ENCODE measurements around the gene ARHGAP18. TPM values are rescaled to one million over a fixed set of nuclear protein-coding genes. Genes with fewer than 3 reads are reported as not detected.
A peak's percentile ranks its signal among the peaks of the same experiment; 100 is the strongest.

ARHGAP18 gene, protein sequence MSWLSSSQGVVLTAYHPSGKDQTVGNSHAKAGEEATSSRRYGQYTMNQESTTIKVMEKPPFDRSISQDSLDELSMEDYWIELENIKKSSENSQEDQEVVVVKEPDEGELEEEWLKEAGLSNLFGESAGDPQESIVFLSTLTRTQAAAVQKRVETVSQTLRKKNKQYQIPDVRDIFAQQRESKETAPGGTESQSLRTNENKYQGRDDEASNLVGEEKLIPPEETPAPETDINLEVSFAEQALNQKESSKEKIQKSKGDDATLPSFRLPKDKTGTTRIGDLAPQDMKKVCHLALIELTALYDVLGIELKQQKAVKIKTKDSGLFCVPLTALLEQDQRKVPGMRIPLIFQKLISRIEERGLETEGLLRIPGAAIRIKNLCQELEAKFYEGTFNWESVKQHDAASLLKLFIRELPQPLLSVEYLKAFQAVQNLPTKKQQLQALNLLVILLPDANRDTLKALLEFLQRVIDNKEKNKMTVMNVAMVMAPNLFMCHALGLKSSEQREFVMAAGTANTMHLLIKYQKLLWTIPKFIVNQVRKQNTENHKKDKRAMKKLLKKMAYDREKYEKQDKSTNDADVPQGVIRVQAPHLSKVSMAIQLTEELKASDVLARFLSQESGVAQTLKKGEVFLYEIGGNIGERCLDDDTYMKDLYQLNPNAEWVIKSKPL
- 60.8 TPM for total RNA-seq
- long read RNA-seq, full-length matches to known transcripts: 145 of 187 reads
- long read RNA-seq, partial matches to known transcripts: 17 of 187 reads
- long read RNA-seq, other reads (novel, unspliced or antisense): 25 of 187 reads

- H3K4me1 ChIP-seq: peaks cover 11% of the 10 kb centered on the region
- peak; percentile 99 for ATAC-seq
- H3K36me3 ChIP-seq: no peaks in the 10 kb centered on the region
- peak; percentile 96 for DNase-seq
- H3K27ac ChIP-seq: peak within 1 kb of the TSS; percentile 83
- TF ChIP-seq, protein P1, sequence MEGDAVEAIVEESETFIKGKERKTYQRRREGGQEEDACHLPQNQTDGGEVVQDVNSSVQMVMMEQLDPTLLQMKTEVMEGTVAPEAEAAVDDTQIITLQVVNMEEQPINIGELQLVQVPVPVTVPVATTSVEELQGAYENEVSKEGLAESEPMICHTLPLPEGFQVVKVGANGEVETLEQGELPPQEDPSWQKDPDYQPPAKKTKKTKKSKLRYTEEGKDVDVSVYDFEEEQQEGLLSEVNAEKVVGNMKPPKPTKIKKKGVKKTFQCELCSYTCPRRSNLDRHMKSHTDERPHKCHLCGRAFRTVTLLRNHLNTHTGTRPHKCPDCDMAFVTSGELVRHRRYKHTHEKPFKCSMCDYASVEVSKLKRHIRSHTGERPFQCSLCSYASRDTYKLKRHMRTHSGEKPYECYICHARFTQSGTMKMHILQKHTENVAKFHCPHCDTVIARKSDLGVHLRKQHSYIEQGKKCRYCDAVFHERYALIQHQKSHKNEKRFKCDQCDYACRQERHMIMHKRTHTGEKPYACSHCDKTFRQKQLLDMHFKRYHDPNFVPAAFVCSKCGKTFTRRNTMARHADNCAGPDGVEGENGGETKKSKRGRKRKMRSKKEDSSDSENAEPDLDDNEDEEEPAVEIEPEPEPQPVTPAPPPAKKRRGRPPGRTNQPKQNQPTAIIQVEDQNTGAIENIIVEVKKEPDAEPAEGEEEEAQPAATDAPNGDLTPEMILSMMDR (IDR thresholded peaks at IDR 0.05): no peak
- no peaks in the 10 kb centered on the region for H3K27me3 ChIP-seq
- intact Hi-C loops (cut with DNase I): no loop called here
- H3K4me3 ChIP-seq: peak within 1 kb of the TSS; percentile 72
- H3K9me3 ChIP-seq: no peaks in the 10 kb centered on the region
These were observed at the start of gene ARHGAP18 for GRCh38 chr6:129709769-129710449. Gene ARHGAP18 (minus strand): TSS chr6:129710177. CDS start chr6:129710136, 41 bp downstream.

DNA sequence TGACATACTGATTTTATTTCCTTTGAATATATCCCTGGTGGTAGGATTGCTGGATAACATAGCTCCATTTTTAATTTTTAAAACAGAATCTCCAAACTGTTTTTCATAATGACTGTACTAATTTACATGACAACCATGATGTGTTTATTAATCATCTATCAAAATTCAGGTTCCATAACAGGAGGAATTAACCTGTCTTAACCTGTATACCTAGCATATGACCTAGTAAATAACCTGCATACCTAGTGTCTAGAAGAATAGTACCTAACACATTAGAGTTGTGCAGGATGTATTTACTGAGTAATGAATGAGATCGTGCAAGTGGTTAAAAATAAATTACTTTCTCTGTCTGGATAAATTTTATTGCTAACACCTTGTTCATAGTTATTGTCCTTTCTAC is 45.8 kb upstream of the ARHGAP18 start:
- intact Hi-C loops (cut with DNase I): no loop called here
- Histone ChIP-seq H3K4me3 (no peak overlapping the region), H3K27me3 (no peaks in the 10 kb centered on the region), H3K4me1 (no peaks in the 10 kb centered on the region), H3K27ac (no peak overlapping the region), H3K9me3 (no peaks in the 10 kb centered on the region), H3K36me3 (no peaks in the 10 kb centered on the region)
- no peak for DNase-seq
- no peak for ATAC-seq
- TF ChIP-seq, protein P1 (IDR thresholded peaks at IDR 0.05): no peak

- H3K4me1 ChIP-seq: peaks cover 10% of the 10 kb centered on the region
- H3K9me3 ChIP-seq: no peaks in the 10 kb centered on the region
- intact Hi-C loops (cut with DNase I): no loop called here
- H3K36me3 ChIP-seq: no peaks in the 10 kb centered on the region
- no peak for DNase-seq
- no peaks in the 10 kb centered on the region for H3K27me3 ChIP-seq
- TF ChIP-seq, protein P1 (IDR thresholded peaks at IDR 0.05): no peak
- ATAC-seq: no peak
- H3K4me3 ChIP-seq: no peak overlapping the region
- no peak overlapping the region for H3K27ac ChIP-seq
These were observed 44.8 kb upstream of the ARHGAP18 start for GRCh38 chr6:129754750-129755149.

DNA sequence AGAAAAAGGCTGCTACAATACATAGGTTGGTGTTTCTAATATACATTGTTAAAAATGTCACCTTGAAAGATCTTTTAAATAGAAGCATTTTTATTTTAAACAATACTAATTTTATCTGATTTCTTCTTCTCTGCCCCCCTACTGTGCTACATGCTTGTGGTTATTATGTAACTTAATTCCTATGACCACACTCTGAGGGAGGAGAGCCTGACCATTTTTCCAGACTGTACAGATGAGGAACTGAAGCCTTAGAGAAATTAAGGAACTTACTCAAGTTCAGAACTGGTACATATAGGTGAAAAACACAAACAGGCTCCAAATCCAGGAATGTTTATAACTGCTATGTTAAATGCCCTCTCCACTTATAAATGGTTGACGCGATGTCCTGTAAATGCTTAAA is 43.4 kb upstream of the ARHGAP18 start:
- peaks cover 24% of the 10 kb centered on the region for H3K4me1 ChIP-seq
- TF ChIP-seq, protein P1 (IDR thresholded peaks at IDR 0.05): no peak
- no peaks in the 10 kb centered on the region for H3K27me3 ChIP-seq
- no peaks in the 10 kb centered on the region for H3K36me3 ChIP-seq
- no peak overlapping the region for H3K27ac ChIP-seq
- H3K4me3 ChIP-seq: no peak overlapping the region
- H3K9me3 ChIP-seq: no peaks in the 10 kb centered on the region
- ATAC-seq (peak; percentile 76), DNase-seq (no peak)
- intact Hi-C loops (cut with DNase I): no loop called here

- Histone ChIP-seq H3K27ac (no peak overlapping the region), H3K36me3 (no peaks in the 10 kb centered on the region), H3K4me3 (no peak overlapping the region), H3K4me1 (peaks cover 28% of the 10 kb centered on the region), H3K9me3 (no peaks in the 10 kb centered on the region), H3K27me3 (no peaks in the 10 kb centered on the region)
- no peak for ATAC-seq
- DNase-seq: no peak
- intact Hi-C loops (cut with DNase I): no loop called here
- TF ChIP-seq, protein P1 (IDR thresholded peaks at IDR 0.05): no peak
These were observed 41.4 kb upstream of the ARHGAP18 start for GRCh38 chr6:129751384-129751783.
